ENCODE measurements around the gene TMEM245. TPM values are rescaled to one million over a fixed set of nuclear protein-coding genes. Genes with fewer than 3 reads are reported as not detected.
A peak's percentile ranks its signal among the peaks of the same experiment; 100 is the strongest.

TMEM245 gene
- total and polyA plus RNA-seq, 10 of the 15 experiments (the other 5 are each of a cell fraction or from before 2014, with no cell fraction given): 7.4 to 36.1 (median 19.0) TPM

DNA sequence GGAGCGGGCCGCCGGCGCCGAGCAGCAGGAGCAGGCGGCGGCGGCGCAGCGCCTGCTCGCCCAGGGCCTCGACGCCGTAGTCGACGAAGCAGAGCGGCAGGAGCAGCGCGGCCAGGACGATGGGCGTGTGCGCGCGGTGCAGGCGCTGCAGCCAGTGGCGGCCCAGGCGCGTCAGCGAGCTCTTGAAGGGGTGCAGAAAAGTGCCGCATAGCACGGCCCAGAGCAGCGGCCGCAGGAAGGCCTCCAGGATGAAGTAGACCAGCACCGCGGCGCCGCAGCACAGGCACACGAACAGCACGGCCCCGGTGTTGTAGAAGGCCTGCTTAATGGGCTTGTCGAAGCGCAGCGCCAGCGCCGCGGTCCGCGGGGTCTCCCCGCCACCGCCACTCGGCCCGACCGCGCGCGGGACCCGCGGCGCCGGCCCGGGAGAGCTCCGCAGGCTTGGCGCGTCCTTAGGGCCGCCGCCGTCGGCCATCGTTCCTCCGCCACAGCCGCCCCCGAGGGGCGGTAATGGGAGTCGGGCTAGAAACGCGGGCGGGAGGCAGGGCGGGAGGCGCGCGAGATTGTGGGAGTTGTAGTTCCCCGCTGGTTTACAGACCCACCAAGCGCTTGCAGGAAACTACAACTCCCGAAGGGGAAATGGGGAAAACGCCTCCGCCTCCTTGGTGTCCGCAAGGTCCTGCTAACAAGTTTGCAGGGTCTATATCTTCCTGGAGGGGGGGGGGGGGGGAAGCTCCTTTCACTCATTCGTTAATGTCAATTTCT is at the start of gene TMEM245 (continued):
- TF ChIP-seq, protein P1, sequence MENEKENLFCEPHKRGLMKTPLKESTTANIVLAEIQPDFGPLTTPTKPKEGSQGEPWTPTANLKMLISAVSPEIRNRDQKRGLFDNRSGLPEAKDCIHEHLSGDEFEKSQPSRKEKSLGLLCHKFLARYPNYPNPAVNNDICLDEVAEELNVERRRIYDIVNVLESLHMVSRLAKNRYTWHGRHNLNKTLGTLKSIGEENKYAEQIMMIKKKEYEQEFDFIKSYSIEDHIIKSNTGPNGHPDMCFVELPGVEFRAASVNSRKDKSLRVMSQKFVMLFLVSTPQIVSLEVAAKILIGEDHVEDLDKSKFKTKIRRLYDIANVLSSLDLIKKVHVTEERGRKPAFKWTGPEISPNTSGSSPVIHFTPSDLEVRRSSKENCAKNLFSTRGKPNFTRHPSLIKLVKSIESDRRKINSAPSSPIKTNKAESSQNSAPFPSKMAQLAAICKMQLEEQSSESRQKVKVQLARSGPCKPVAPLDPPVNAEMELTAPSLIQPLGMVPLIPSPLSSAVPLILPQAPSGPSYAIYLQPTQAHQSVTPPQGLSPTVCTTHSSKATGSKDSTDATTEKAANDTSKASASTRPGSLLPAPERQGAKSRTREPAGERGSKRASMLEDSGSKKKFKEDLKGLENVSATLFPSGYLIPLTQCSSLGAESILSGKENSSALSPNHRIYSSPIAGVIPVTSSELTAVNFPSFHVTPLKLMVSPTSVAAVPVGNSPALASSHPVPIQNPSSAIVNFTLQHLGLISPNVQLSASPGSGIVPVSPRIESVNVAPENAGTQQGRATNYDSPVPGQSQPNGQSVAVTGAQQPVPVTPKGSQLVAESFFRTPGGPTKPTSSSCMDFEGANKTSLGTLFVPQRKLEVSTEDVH (IDR thresholded peaks at IDR 0.05; ENCODE audit: low read depth, partially characterized antibody): peak; percentile 47
- peak; percentile 75; the same call in 1 of the 2 replicates for TF ChIP-seq ASH2L (IDR thresholded peaks at IDR 0.05; ENCODE audit: borderline replicate concordance, low read depth)
- TF ChIP-seq EP300 (IDR thresholded peaks at IDR 0.05; ENCODE audit: borderline replicate concordance in 1 of 2, control insufficient read depth in 1 of 2, low read depth in 2 of 2, low read length in 2 of 2): 0 out of 4 replicates have a peak, but pooled peaks of 1 of the 2 experiments have one; percentile 19
- TF ChIP-seq MAX (IDR thresholded peaks at IDR 0.05; ENCODE audit: low read depth, low read length): no peak; the same call in 1 of the 2 replicates
- TF ChIP-seq POLR2AphosphoS2 (IDR thresholded peaks at IDR 0.05; ENCODE audit: low read depth, low read length): no peak

DNA sequence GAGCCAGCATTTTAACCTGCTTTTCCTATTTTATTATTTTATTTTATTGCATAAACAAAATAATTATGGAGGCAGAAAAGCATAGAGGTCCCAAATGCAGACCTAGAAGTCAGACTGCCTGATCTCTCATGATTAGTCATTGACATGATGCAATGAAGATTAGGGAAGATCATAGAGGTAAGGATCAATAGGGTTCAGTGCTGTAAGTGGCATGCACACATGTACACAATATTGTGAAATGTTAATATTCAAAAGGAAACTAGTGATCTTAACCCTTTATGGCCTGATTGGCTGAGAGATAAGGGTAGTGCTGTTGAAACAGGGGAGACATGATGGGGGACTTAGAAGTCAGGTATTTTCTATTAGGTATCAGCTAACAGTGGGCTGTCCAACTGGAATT is 48.4 kb upstream of the TMEM245 start:
- H3K4me1 ChIP-seq (ENCODE audit: control insufficient read depth, insufficient read depth, low read length): 0 out of 2 replicates have a peak, but pooled peaks cover 6% of the 10 kb centered on the region
- peaks cover 5 to 7% of the 10 kb centered on the region in 2 experiments; a peak in 3 of 4 replicates for H3K27me3 ChIP-seq (replicated peaks in 1 of 2; ENCODE audit: control insufficient read depth in 2 of 2, insufficient read depth in 2 of 2, low read length in 1 of 2)
- ChIA-PET POLR2A (no interaction called here), CTCF (no interaction called here), SMC1A (ENCODE audit: uncharacterized antibody, unreplicated experiment) (no interaction called here), RAD21 (ENCODE audit: unreplicated experiment) (no interaction called here)
- no peak for DNase-seq (ENCODE audit: low read depth, low spot score)
- H4K20me1 ChIP-seq (ENCODE audit: control insufficient read depth, insufficient read depth): no peaks in the 10 kb centered on the region
- intact Hi-C loops (cut with micrococcal nuclease; ENCODE audit: unreplicated experiment): no loop called here
- no peaks in the 10 kb centered on the region for H3K36me3 ChIP-seq (ENCODE audit: control insufficient read depth in 2 of 2, insufficient read depth in 2 of 2, low read length in 1 of 2)
- ATAC-seq: no peak
- H3K4me3 ChIP-seq: no peak overlapping the region
- H3K79me2 ChIP-seq (ENCODE audit: control insufficient read depth, insufficient read depth, low read length): no peaks in the 10 kb centered on the region
- no peak overlapping the region for H2AFZ ChIP-seq (ENCODE audit: control insufficient read depth, low read depth, low read length)
- BruUV-seq (replicated peaks): no TSS peak
- H3K9me3 ChIP-seq (replicated peaks; ENCODE audit: control insufficient read depth, insufficient read depth, low read length): no peaks in the 10 kb centered on the region; the same call in 2 of the 3 replicates
- no peak overlapping the region for H3K27ac ChIP-seq (ENCODE audit: control insufficient read depth, insufficient read depth)
- no peak for FAIRE-seq
- no peak for TF ChIP-seq HSF1 (IDR thresholded peaks at IDR 0.05; ENCODE audit: low read depth, low read length)
- TF ChIP-seq ZNF24 (IDR thresholded peaks at IDR 0.05): no peak
- TF ChIP-seq DPF2 (IDR thresholded peaks at IDR 0.05): no peak
- TF ChIP-seq E4F1 (IDR thresholded peaks at IDR 0.05; ENCODE audit: borderline replicate concordance, partially characterized antibody): no peak
- no peak for TF ChIP-seq CREB1 (IDR thresholded peaks at IDR 0.05; ENCODE audit: low read depth)
- no peak for TF ChIP-seq RCOR1 (conservative IDR thresholded peaks at IDR 0.05; ENCODE audit: low read depth, low read length)
- no peak for TF ChIP-seq NR2C1 (IDR thresholded peaks at IDR 0.05)
- TF ChIP-seq ZNF207 (IDR thresholded peaks at IDR 0.05; ENCODE audit: borderline replicate concordance): no peak
- no peak for TF ChIP-seq ASH2L (IDR thresholded peaks at IDR 0.05; ENCODE audit: borderline replicate concordance, low read depth)
- in situ Hi-C loops (cut with MboI): no loop called here
- H3K4me2 ChIP-seq (ENCODE audit: control insufficient read depth, insufficient read depth): no peak overlapping the region
- H3K9ac ChIP-seq (ENCODE audit: control insufficient read depth, insufficient read depth, low read length): no peak overlapping the region
